ENCODE results near the gene TMIE. TPM values are rescaled to one million over a fixed set of nuclear protein-coding genes. Genes with fewer than 3 reads are reported as not detected.

TMIE gene
- under 1 TPM; 0.40 to 0.76 (median 0.65) TPM for total RNA-seq
- 0.95 TPM for polyA plus RNA-seq
- long read RNA-seq, donor 1, transcript TMIE-203 (4 exons, 1,634 nt), result major isoform, 6 of 9 reads
- long read RNA-seq, donor 1, partial matches to known transcripts, result 1 of 9 reads
- long read RNA-seq, donor 1, other reads (novel, unspliced or antisense), result 1 of 9 reads
- long read RNA-seq, donor 2, partial matches to known transcripts, result 0 of 2 reads
- long read RNA-seq, donor 2, other reads (novel, unspliced or antisense), result 0 of 2 reads
- long read RNA-seq, donor 3, transcript TMIE-203 (4 exons, 1,634 nt), result major isoform, 6 of 8 reads
- long read RNA-seq, donor 3, partial matches to known transcripts, result 0 of 8 reads
- long read RNA-seq, donor 3, other reads (novel, unspliced or antisense), result 1 of 8 reads
- long read RNA-seq, donor 4, partial matches to known transcripts, result 0 of 1 reads
- long read RNA-seq, donor 4, other reads (novel, unspliced or antisense), result 0 of 1 reads

- no peaks in the 10 kb centered on the region for H3K27me3 ChIP-seq (ENCODE audit: control insufficient read depth, insufficient read depth)
- H3K9me3 ChIP-seq (ENCODE audit: control insufficient read depth, low read length), result no peaks in the 10 kb centered on the region
- ATAC-seq (no peak), DNase-seq (peak in 2 of 3 donors; percentile 65 to 70)
- WGBS, result 10% methylated on average over 51 of the region's 51 CpGs
- intact Hi-C loops (cut with DNase I), result loop anchor here (5.0 to 10.0 kb wide), 4 partner anchors 163 to 623 kb away; partner anchors contain the start of gene MYL3 (in 1 of the 4)
- H3K4me3 ChIP-seq (ENCODE audit: low read length), result peak within 1 kb of the TSS; percentile 29
- no peak within 1 kb of the TSS for H3K27ac ChIP-seq (ENCODE audit: low read length)
- peaks cover 16% of the 10 kb centered on the region for H3K4me1 ChIP-seq (ENCODE audit: control insufficient read depth, insufficient read depth, low read length)
These were observed at the start of gene TMIE for GRCh38 chr3:46701181-46701939. TSS of gene TMIE (plus strand) at chr3:46701392. CDS start at chr3:46701488, 96 bp downstream.

- Histone ChIP-seq H3K4me1 (ENCODE audit: control insufficient read depth, insufficient read depth, low read length) (no peaks in the 10 kb centered on the region), H3K9me3 (ENCODE audit: control insufficient read depth, low read length) (no peaks in the 10 kb centered on the region), H3K4me3 (ENCODE audit: low read length) (no peak overlapping the region), H3K27me3 (ENCODE audit: control insufficient read depth, insufficient read depth) (no peaks in the 10 kb centered on the region), H3K27ac (ENCODE audit: low read length) (no peak overlapping the region)
- 59% methylated on average over 6 of the region's 6 CpGs for WGBS
- DNase-seq (no peak), ATAC-seq (no peak)
- intact Hi-C loops (cut with DNase I), result no loop called here
These were observed 45.9 kb upstream of the TMIE start for GRCh38 chr3:46655271-46655670.

GRCh38 chr3:46656778-46657556 lies 44.2 kb upstream of the TMIE start:
- no peak for ATAC-seq
- Histone ChIP-seq H3K27ac (ENCODE audit: low read length) (no peak overlapping the region), H3K4me1 (ENCODE audit: control insufficient read depth, insufficient read depth, low read length) (no peaks in the 10 kb centered on the region), H3K9me3 (ENCODE audit: control insufficient read depth, low read length) (no peaks in the 10 kb centered on the region), H3K4me3 (ENCODE audit: low read length) (no peak overlapping the region), H3K27me3 (ENCODE audit: control insufficient read depth, insufficient read depth) (no peaks in the 10 kb centered on the region)
- DNase-seq, result no peak
- WGBS, result 83% methylated on average over 9 of the region's 9 CpGs
- intact Hi-C loops (cut with DNase I), result no loop called here

GRCh38 chr3:46659285-46659684 lies 41.9 kb upstream of the TMIE start:
- 88% methylated on average over 8 of the region's 8 CpGs for WGBS
- Histone ChIP-seq H3K27ac (ENCODE audit: low read length) (no peak overlapping the region), H3K4me1 (ENCODE audit: control insufficient read depth, insufficient read depth, low read length) (peaks cover 9% of the 10 kb centered on the region), H3K9me3 (ENCODE audit: control insufficient read depth, low read length) (no peaks in the 10 kb centered on the region), H3K4me3 (ENCODE audit: low read length) (no peak overlapping the region), H3K27me3 (ENCODE audit: control insufficient read depth, insufficient read depth) (no peaks in the 10 kb centered on the region)
- intact Hi-C loops (cut with DNase I), result no loop called here
- DNase-seq (no peak), ATAC-seq (no peak)

- Histone ChIP-seq H3K4me1 (ENCODE audit: control insufficient read depth, insufficient read depth, low read length) (peaks cover 14% of the 10 kb centered on the region), H3K27me3 (ENCODE audit: control insufficient read depth, insufficient read depth) (no peaks in the 10 kb centered on the region), H3K27ac (ENCODE audit: low read length) (no peak overlapping the region), H3K9me3 (ENCODE audit: control insufficient read depth, low read length) (no peaks in the 10 kb centered on the region), H3K4me3 (ENCODE audit: low read length) (no peak overlapping the region)
- DNase-seq (no peak), ATAC-seq (no peak)
- intact Hi-C loops (cut with DNase I), result no loop called here
- WGBS, result 86% methylated on average over 6 of the region's 6 CpGs
These were observed 41.2 kb upstream of the TMIE start for GRCh38 chr3:46660003-46660402.

GRCh38 chr3:46660543-46661523 lies 40.4 kb upstream of the TMIE start:
- H3K9me3 ChIP-seq (ENCODE audit: control insufficient read depth, low read length), result no peaks in the 10 kb centered on the region
- 49% methylated on average over 9 of the region's 9 CpGs for WGBS

GRCh38 chr3:46661776-46662766 lies 39.1 kb upstream of the TMIE start:
- no peaks in the 10 kb centered on the region for H3K9me3 ChIP-seq (ENCODE audit: control insufficient read depth, low read length)
- intact Hi-C loops (cut with DNase I), result no loop called here
- H3K27ac ChIP-seq (ENCODE audit: low read length), result no peak overlapping the region
- no peaks in the 10 kb centered on the region for H3K27me3 ChIP-seq (ENCODE audit: control insufficient read depth, insufficient read depth)
- peak in 2 of 3 donors; percentile 36 to 46 for DNase-seq
- H3K4me1 ChIP-seq (ENCODE audit: control insufficient read depth, insufficient read depth, low read length), result peaks cover 18% of the 10 kb centered on the region
- no peak overlapping the region for H3K4me3 ChIP-seq (ENCODE audit: low read length)
- WGBS, result 77% methylated on average over 15 of the region's 15 CpGs
- ATAC-seq, result no peak

More at GRCh38 chr3:46660543-46661523, 40.4 kb upstream of the TMIE start:
- ATAC-seq (peak in 1 of 2 donors; percentile 12), DNase-seq (peak in 2 of 3 donors; percentile 68 to 70)
- no peak overlapping the region for H3K27ac ChIP-seq (ENCODE audit: low read length)
- intact Hi-C loops (cut with DNase I), result no loop called here
- H3K4me1 ChIP-seq (ENCODE audit: control insufficient read depth, insufficient read depth, low read length), result peaks cover 14% of the 10 kb centered on the region
- H3K27me3 ChIP-seq (ENCODE audit: control insufficient read depth, insufficient read depth), result no peaks in the 10 kb centered on the region
- no peak overlapping the region for H3K4me3 ChIP-seq (ENCODE audit: low read length)

GRCh38 chr3:46662771-46663551 lies 38.2 kb upstream of the TMIE start:
- WGBS, result 43% methylated on average over 17 of the region's 17 CpGs
- DNase-seq (peak; percentile 65 to 78 (median 76)), ATAC-seq (no peak)
- Histone ChIP-seq H3K27ac (ENCODE audit: low read length) (peak overlapping the region; percentile 13), H3K4me1 (ENCODE audit: control insufficient read depth, insufficient read depth, low read length) (peaks cover 18% of the 10 kb centered on the region), H3K27me3 (ENCODE audit: control insufficient read depth, insufficient read depth) (no peaks in the 10 kb centered on the region), H3K9me3 (ENCODE audit: control insufficient read depth, low read length) (no peaks in the 10 kb centered on the region), H3K4me3 (ENCODE audit: low read length) (no peak overlapping the region)
- intact Hi-C loops (cut with DNase I), result no loop called here

All from right cardiac atrium (tissue), 5 donors.